ENCODE results near the gene CDCA7L. TPM values are rescaled to one million over a fixed set of nuclear protein-coding genes. Genes with fewer than 3 reads are reported as not detected.

The CDCA7L gene
- total RNA-seq, 3 donors from 2014 or later, result 20.8 to 33.7 (median 27.0) TPM

GRCh38 chr7:21923658-21924057, 22.0 kb downstream of the CDCA7L start:
- Histone ChIP-seq H3K4me1 (ENCODE audit: low read depth) (no peaks in the 10 kb centered on the region), H3K4me3 (no peak overlapping the region), H3K9me3 (no peaks in the 10 kb centered on the region), H3K36me3 (ENCODE audit: low read depth) (no peaks in the 10 kb centered on the region)
- intact Hi-C loops (cut with DNase I, micrococcal nuclease), result no loop called here
- ATAC-seq, result no peak
- no peak for TF ChIP-seq CTCF (IDR thresholded peaks at IDR 0.05)
- DNase-seq, result no peak

- no peak overlapping the region for H3K4me3 ChIP-seq
- no peak for ATAC-seq
- no peaks in the 10 kb centered on the region for H3K36me3 ChIP-seq (ENCODE audit: low read depth)
Observed at GRCh38 chr7:21922605-21923004, 23.1 kb downstream of the CDCA7L start.

GRCh38 chr7:21920936-21921335, 24.8 kb downstream of the CDCA7L start:
- ATAC-seq, result no peak

More at GRCh38 chr7:21922605-21923004, 23.1 kb downstream of the CDCA7L start:
- TF ChIP-seq CTCF (IDR thresholded peaks at IDR 0.05), result no peak
- intact Hi-C loops (cut with DNase I, micrococcal nuclease), result no loop called here
- Histone ChIP-seq H3K9me3 (no peaks in the 10 kb centered on the region), H3K4me1 (ENCODE audit: low read depth) (no peaks in the 10 kb centered on the region)
- DNase-seq, result no peak

GRCh38 chr7:21918216-21918615, 27.5 kb downstream of the CDCA7L start:
- TF ChIP-seq CTCF (IDR thresholded peaks at IDR 0.05), result no peak
- no peak for DNase-seq

More at GRCh38 chr7:21920936-21921335, 24.8 kb downstream of the CDCA7L start:
- Histone ChIP-seq H3K4me1 (ENCODE audit: low read depth) (no peaks in the 10 kb centered on the region), H3K4me3 (no peak overlapping the region), H3K36me3 (ENCODE audit: low read depth) (no peaks in the 10 kb centered on the region), H3K9me3 (no peaks in the 10 kb centered on the region)
- DNase-seq, result no peak
- no peak for TF ChIP-seq CTCF (IDR thresholded peaks at IDR 0.05)
- intact Hi-C loops (cut with DNase I, micrococcal nuclease), result no loop called here

GRCh38 chr7:21916629-21917028, 29.1 kb downstream of the CDCA7L start:
- TF ChIP-seq CTCF (IDR thresholded peaks at IDR 0.05), result no peak

More at GRCh38 chr7:21918216-21918615, 27.5 kb downstream of the CDCA7L start:
- Histone ChIP-seq H3K4me1 (ENCODE audit: low read depth) (no peaks in the 10 kb centered on the region), H3K9me3 (no peaks in the 10 kb centered on the region), H3K4me3 (no peak overlapping the region), H3K36me3 (ENCODE audit: low read depth) (no peaks in the 10 kb centered on the region)
- intact Hi-C loops (cut with DNase I, micrococcal nuclease), result no loop called here
- ATAC-seq, result no peak

GRCh38 chr7:21916176-21916575, 29.5 kb downstream of the CDCA7L start:
- ATAC-seq (no peak), DNase-seq (no peak)
- H3K4me3 ChIP-seq, result no peak overlapping the region
- H3K4me1 ChIP-seq (ENCODE audit: low read depth), result no peaks in the 10 kb centered on the region
- H3K9me3 ChIP-seq, result no peaks in the 10 kb centered on the region
- intact Hi-C loops (cut with DNase I, micrococcal nuclease), result no loop called here
- no peak for TF ChIP-seq CTCF (IDR thresholded peaks at IDR 0.05)
- no peaks in the 10 kb centered on the region for H3K36me3 ChIP-seq (ENCODE audit: low read depth)

More at GRCh38 chr7:21916629-21917028, 29.1 kb downstream of the CDCA7L start:
- Histone ChIP-seq H3K36me3 (ENCODE audit: low read depth) (no peaks in the 10 kb centered on the region), H3K4me1 (ENCODE audit: low read depth) (no peaks in the 10 kb centered on the region), H3K9me3 (no peaks in the 10 kb centered on the region), H3K4me3 (no peak overlapping the region)
- no peak for ATAC-seq
- DNase-seq, result no peak
- intact Hi-C loops (cut with DNase I, micrococcal nuclease), result no loop called here
